SK-N-SH (cell line): Measurements from ENCODE around the gene RBP3. TPM values are rescaled to one million over a fixed set of nuclear protein-coding genes. Genes with fewer than 3 reads are reported as not detected.

Experiments used
- CTCF ChIA-PET: fragments of 300-600, 350-600 bp; formaldehyde crosslinking; extraction: SDS; loops from one replicate; lab custom pipeline; 2021; lab: Yijun Ruan, JAX
- POLR2A ChIA-PET: fragments of 350-600 bp; sonication (Branson Sonifier 250); formaldehyde crosslinking; extraction: SDS; loops from one replicate; lab custom pipeline; 2020; ENCODE audit warnings: antibody characterized with exemption, inconsistent platforms; lab: Yijun Ruan, JAX
- DNase-seq: peaks from one replicate; pipeline ENCODE4 v3.0.0; 2012
- H2AFZ ChIP-seq: fragments of 200-600 bp; sonication (generic); 2 replicates; pipeline ENCODE4 v1.8.1; 2016; ENCODE audit warnings: antibody characterized with exemption, mild to moderate bottlenecking, low read depth
- H3F3A ChIP-seq: fragments of 200-600 bp; sonication (generic); replicated peaks from 2 replicates; pipeline ENCODE3; 2016; ENCODE audit warnings: antibody characterized with exemption, mild to moderate bottlenecking; ENCODE audit not compliant: insufficient read depth
- H3K27ac ChIP-seq, 2 experiments: fragments of 200-500 bp in 1 of 2; fragments of 200-600 bp in 1 of 2; sonication (Bioruptor generic) in 1 of 2; sonication (generic), shearing (Covaris generic) in 1 of 2; 2 replicates each; pipeline versions ENCODE4 v1.5.1 to v1.6.1; 2014 to 2016; ENCODE audit warnings: low read depth in 2 of 2, inconsistent platforms in 1 of 2, low read length in 1 of 2, mild to moderate bottlenecking in 1 of 2, mixed read lengths in 1 of 2
- H3K27me3 ChIP-seq: fragments of 200-600 bp; sonication (generic), shearing (Covaris generic); 2 replicates; pipeline ENCODE4 v1.6.1; 2016; ENCODE audit warnings: mixed run types; ENCODE audit not compliant: insufficient read depth
- H3K36me3 ChIP-seq, 2 experiments: fragments of 200-500 bp in 1 of 2; fragments of 200-600 bp in 1 of 2; sonication (Bioruptor generic) in 1 of 2; sonication (generic) in 1 of 2; replicated peaks in 1 of 2; 2 replicates each; pipeline versions ENCODE3 to v1.5.1; 2014 to 2016; ENCODE audit warnings: low read length in 1 of 2, mild to moderate bottlenecking in 1 of 2; ENCODE audit not compliant: insufficient read depth in 2 of 2, control insufficient read depth in 1 of 2
- H3K4me1 ChIP-seq, 2 experiments: fragments of 200-500 bp in 1 of 2; fragments of 200-600 bp in 1 of 2; sonication (Bioruptor generic) in 1 of 2; sonication (generic), shearing (Covaris generic) in 1 of 2; 2 replicates each; pipeline versions ENCODE4 v1.5.1 to v1.6.1; 2014 to 2016; ENCODE audit warnings: low read depth in 1 of 2, low read length in 1 of 2, mixed run types in 1 of 2; ENCODE audit not compliant: insufficient read depth in 2 of 2, control insufficient read depth in 1 of 2
- H3K4me2 ChIP-seq: fragments of 200-600 bp; sonication (generic), shearing (Covaris generic); 2 replicates; pipeline ENCODE4 v1.6.1; 2017; ENCODE audit warnings: mixed run types
- H3K4me3 ChIP-seq, 2 experiments: fragments of 200-500 bp in 1 of 2; fragments of 200-600 bp in 1 of 2; sonication (Bioruptor generic) in 1 of 2; sonication (generic), shearing (Covaris generic) in 1 of 2; 2 replicates each; pipeline versions ENCODE4 v1.5.1 to v1.8.1; 2014 to 2016; ENCODE audit warnings: low read depth in 2 of 2, inconsistent platforms in 1 of 2, low read length in 1 of 2, mild to moderate bottlenecking in 1 of 2, mixed read lengths in 1 of 2, moderate library complexity in 1 of 2
- H3K79me2 ChIP-seq: fragments of 200-600 bp; sonication (generic); 2 replicates; pipeline ENCODE4 v1.8.1; 2017; ENCODE audit warnings: mild to moderate bottlenecking; ENCODE audit not compliant: insufficient read depth
- H3K9ac ChIP-seq: fragments of 200-600 bp; sonication (generic); 2 replicates; pipeline ENCODE4 v1.6.1; 2017; ENCODE audit warnings: mixed run types
- H3K9me2 ChIP-seq: fragments of 200-600 bp; sonication (generic); 2 replicates; pipeline ENCODE4 v1.6.1; 2017; ENCODE audit warnings: mixed run types
- H3K9me3 ChIP-seq: fragments of 200-600 bp; sonication (generic); 2 replicates; pipeline ENCODE4 v1.6.1; 2017; ENCODE audit warnings: mixed run types, mild to moderate bottlenecking, moderate library complexity
- H4K20me1 ChIP-seq: fragments of 200-600 bp; sonication (generic); 2 replicates; pipeline ENCODE4 v1.6.1; 2017; ENCODE audit warnings: mild to moderate bottlenecking, mixed run types; ENCODE audit not compliant: insufficient read depth
- CHD2 ChIP-seq: fragments of 150-350 bp; IDR thresholded peaks from 2 replicates; pipeline ENCODE4 v1.6.1; 2018; ENCODE audit warnings: low read length; ENCODE audit not compliant: partially characterized antibody
- GATA2 ChIP-seq: sonication (generic); formaldehyde crosslinking; IDR thresholded peaks from 2 replicates; pipeline ENCODE4 v1.5.0; 2020; ENCODE audit warnings: mild to moderate bottlenecking, missing genetic modification reagents
- MXI1 ChIP-seq: IDR thresholded peaks from 2 replicates; pipeline ENCODE4 v1.6.1; 2012; ENCODE audit warnings: mild to moderate bottlenecking, low read depth, low read length, improper control_type of control experiment
- POLR2AphosphoS5 ChIP-seq: IDR thresholded peaks from 2 replicates; pipeline ENCODE4 v1.6.1; 2012; ENCODE audit warnings: low read depth, low read length
- RFX5 ChIP-seq: IDR thresholded peaks from 2 replicates; pipeline ENCODE4 v1.6.1; 2012; ENCODE audit warnings: mild to moderate bottlenecking, improper control_type of control experiment, low read length
- WGBS: methylation state at CpG from one replicate; pipeline ENCODE4 v1.1.6; 2017; ENCODE audit warnings: low lambda C conversion rate; 5-methylcytosine and 5-hydroxymethylcytosine counted together
- polyA plus RNA-seq, 3 experiments: library from polyadenylated mRNA; depleted of rRNA; stranded (reverse); fragments of >200 nt; gene quantifications; 2 replicates each; pipeline ENCODE4 v1.2.3, GENCODE V29; 2012
- TF ChIP-seq, protein P1 (sequence below): IDR thresholded peaks from 2 replicates; pipeline ENCODE4 v1.6.1; 2012; ENCODE audit warnings: mild to moderate bottlenecking, low read depth, low read length, moderate library complexity
- TF ChIP-seq, protein P2 (sequence below): IDR thresholded peaks from 2 replicates; pipeline ENCODE4; 2012
- TF ChIP-seq, protein P3 (sequence below): IDR thresholded peaks from 2 replicates; pipeline ENCODE4 v1.4.0; 2012; ENCODE audit warnings: low read depth, borderline replicate concordance

Gene RBP3
- polyA plus RNA-seq, 1 of the 3 experiments (the other 2 are of a cell fraction), result not detected

DNA sequence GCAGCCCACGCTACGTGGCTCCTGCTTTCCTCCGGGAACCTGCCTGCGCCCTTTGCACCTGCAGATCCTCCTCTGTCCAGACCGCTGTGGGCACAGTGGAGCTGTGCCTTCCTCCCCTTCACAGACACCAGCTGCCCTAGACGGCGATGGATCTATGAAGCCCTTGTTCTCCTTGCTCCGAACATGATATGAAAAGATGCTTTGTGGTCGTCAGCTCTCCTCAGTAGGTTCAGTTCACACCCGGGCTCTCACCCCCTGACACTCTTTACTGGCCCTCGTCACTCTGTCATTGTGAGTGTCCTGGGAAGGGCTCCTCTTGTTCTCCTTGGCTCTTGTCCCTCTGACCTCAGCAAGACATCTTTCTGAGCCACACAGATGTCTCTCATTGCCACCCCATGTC is 31.7 kb downstream of the RBP3 start:
- WGBS, result 74% methylated on average over 10 of the region's 11 CpGs
- H3K4me1 ChIP-seq, result peaks cover 0 to 36% of the 10 kb centered on the region in 2 experiments; a peak in 2 of 4 replicates
- CTCF ChIA-PET, result interaction anchor here (1.4 to 2.6 kb wide), 2 partner anchors 18 to 40 kb away, joined by 3 to 8 read pairs; no protein-coding TSS in a partner anchor
- no peaks in the 10 kb centered on the region for H3F3A ChIP-seq
- DNase-seq, result peak; percentile 8
- no peaks in the 10 kb centered on the region for H3K27me3 ChIP-seq
- TF ChIP-seq, protein P1, sequence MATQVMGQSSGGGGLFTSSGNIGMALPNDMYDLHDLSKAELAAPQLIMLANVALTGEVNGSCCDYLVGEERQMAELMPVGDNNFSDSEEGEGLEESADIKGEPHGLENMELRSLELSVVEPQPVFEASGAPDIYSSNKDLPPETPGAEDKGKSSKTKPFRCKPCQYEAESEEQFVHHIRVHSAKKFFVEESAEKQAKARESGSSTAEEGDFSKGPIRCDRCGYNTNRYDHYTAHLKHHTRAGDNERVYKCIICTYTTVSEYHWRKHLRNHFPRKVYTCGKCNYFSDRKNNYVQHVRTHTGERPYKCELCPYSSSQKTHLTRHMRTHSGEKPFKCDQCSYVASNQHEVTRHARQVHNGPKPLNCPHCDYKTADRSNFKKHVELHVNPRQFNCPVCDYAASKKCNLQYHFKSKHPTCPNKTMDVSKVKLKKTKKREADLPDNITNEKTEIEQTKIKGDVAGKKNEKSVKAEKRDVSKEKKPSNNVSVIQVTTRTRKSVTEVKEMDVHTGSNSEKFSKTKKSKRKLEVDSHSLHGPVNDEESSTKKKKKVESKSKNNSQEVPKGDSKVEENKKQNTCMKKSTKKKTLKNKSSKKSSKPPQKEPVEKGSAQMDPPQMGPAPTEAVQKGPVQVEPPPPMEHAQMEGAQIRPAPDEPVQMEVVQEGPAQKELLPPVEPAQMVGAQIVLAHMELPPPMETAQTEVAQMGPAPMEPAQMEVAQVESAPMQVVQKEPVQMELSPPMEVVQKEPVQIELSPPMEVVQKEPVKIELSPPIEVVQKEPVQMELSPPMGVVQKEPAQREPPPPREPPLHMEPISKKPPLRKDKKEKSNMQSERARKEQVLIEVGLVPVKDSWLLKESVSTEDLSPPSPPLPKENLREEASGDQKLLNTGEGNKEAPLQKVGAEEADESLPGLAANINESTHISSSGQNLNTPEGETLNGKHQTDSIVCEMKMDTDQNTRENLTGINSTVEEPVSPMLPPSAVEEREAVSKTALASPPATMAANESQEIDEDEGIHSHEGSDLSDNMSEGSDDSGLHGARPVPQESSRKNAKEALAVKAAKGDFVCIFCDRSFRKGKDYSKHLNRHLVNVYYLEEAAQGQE, result no peak
- TF ChIP-seq CHD2 (no peak), GATA2 (CRISPR knock-in tag) (no peak), RFX5 (no peak), MXI1 (no peak), POLR2AphosphoS5 (no peak)
- TF ChIP-seq, protein P2, sequence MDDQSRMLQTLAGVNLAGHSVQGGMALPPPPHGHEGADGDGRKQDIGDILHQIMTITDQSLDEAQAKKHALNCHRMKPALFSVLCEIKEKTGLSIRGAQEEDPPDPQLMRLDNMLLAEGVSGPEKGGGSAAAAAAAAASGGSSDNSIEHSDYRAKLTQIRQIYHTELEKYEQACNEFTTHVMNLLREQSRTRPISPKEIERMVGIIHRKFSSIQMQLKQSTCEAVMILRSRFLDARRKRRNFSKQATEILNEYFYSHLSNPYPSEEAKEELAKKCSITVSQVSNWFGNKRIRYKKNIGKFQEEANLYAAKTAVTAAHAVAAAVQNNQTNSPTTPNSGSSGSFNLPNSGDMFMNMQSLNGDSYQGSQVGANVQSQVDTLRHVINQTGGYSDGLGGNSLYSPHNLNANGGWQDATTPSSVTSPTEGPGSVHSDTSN, result no peak
- TF ChIP-seq, all 33 proteins: peak for 0
- Histone ChIP-seq H3K4me2 (no peak overlapping the region), H3K27ac (no peak overlapping the region), H3K9ac (no peak overlapping the region), H3K4me3 (no peak overlapping the region), H3K79me2 (no peaks in the 10 kb centered on the region), H3K9me3 (no peaks in the 10 kb centered on the region), H3K9me2 (no peaks in the 10 kb centered on the region), H2AFZ (no peak overlapping the region), H3K36me3 (no peaks in the 10 kb centered on the region), H4K20me1 (no peaks in the 10 kb centered on the region)
- POLR2A ChIA-PET, result no interaction called here

DNA sequence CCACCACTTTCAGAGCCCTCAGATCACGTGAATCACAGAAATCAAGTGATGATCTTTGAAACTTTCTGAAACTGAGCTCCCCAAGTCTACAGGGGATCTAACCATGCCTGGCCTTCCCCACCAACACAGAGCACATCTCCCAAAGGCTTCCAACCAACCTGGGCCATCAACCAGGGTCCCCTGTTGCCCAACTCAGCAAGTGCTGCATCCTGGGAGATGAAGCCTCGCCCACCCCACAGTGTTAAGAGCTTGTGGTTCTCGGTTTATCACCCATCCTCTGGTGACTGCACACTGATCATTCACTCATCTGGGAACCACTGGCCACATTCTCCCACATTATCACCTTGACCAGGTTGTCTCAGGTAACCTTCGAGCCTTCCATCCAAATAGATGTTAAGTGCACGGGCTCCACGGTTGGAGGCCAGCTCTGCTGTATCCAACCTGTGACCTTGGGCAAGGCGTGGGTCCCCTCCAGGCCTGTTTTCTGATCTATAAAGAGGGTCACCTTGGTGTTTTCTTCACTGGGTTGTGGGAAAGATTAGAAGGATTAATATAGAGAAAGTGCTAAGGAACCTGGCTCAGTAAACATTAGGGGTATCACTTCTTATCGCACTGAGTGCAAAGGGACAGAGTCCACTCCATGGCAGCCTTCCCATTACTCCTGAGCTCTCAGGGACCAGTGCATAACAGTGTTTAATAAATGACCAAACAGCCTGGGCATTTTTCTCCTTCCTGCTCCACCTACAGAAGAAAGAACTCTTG is 32.4 kb downstream of the RBP3 start:
- H3K9ac ChIP-seq, result no peak overlapping the region
- no peaks in the 10 kb centered on the region for H3K79me2 ChIP-seq
- H4K20me1 ChIP-seq, result no peaks in the 10 kb centered on the region
- no peak overlapping the region for H3K27ac ChIP-seq
- TF ChIP-seq, protein P3, sequence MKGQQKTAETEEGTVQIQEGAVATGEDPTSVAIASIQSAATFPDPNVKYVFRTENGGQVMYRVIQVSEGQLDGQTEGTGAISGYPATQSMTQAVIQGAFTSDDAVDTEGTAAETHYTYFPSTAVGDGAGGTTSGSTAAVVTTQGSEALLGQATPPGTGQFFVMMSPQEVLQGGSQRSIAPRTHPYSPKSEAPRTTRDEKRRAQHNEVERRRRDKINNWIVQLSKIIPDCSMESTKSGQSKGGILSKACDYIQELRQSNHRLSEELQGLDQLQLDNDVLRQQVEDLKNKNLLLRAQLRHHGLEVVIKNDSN, result no peak
- ChIA-PET CTCF (interaction anchor here (1.4 to 2.6 kb wide), 2 partner anchors 19 to 41 kb away, joined by 3 to 8 read pairs; no protein-coding TSS in a partner anchor), POLR2A (no interaction called here)
- H3K4me3 ChIP-seq, result no peak overlapping the region
- 55% methylated on average over 8 of the region's 8 CpGs for WGBS
- peaks cover 0 to 38% of the 10 kb centered on the region in 2 experiments; a peak in 2 of 4 replicates for H3K4me1 ChIP-seq
- peak; percentile 7 for DNase-seq
- H3K27me3 ChIP-seq, result no peaks in the 10 kb centered on the region
- no peaks in the 10 kb centered on the region for H3K36me3 ChIP-seq
- no peak overlapping the region for H3K4me2 ChIP-seq
- no peaks in the 10 kb centered on the region for H3K9me2 ChIP-seq
- no peaks in the 10 kb centered on the region for H3F3A ChIP-seq
- no peak overlapping the region for H2AFZ ChIP-seq
- H3K9me3 ChIP-seq, result no peaks in the 10 kb centered on the region
